Measurements from ENCODE around the gene MRPL37.

MRPL37 gene

DNA sequence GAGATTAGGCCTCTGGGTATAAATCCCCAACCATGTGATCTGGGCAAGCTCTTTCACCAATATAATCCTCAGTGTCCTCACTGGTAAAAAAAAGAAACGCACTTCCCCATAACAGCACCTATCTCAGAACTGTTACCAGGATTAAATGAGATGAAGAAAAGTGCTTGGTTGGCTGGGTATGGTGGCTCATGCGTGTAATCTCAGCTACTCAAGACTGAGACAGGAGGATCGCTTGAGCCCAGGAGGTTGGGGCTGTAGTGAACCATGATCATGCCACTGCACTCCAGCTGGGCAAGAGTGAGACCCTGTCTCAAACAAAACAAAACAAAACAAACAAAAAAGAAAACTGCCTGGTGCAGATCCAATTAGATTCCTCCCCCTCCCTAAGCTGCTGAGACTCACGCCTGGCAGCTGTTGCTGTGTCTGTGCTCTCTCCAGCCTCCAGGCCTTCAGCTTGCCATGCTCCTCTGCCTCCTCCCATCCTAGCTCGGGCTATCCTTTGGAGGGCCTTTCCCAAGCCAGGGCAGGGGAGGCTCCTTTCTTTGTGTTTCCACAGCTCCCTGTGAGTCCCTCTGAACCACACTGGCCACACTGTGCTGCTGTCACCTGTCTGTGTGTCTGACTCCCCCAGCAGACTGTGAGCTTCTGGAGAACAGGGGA, 19.1 kb upstream of the MRPL37 start:
- H3K9me3 ChIP-seq (ENCODE audit: control extremely low read depth in 1 of 5, control insufficient read depth in 4 of 5, insufficient read depth in 2 of 5, low read depth in 1 of 5, low read length in 4 of 5), result no peaks in the 10 kb centered on the region
- peaks cover 7 to 44% (median 31%) of the 10 kb centered on the region in 4 experiments for H3K36me3 ChIP-seq (ENCODE audit: control insufficient read depth in 4 of 4, insufficient read depth in 4 of 4, low read length in 3 of 4)
- WGBS (ENCODE audit: insufficient coverage), result 100% methylated on average over 2 of the region's 5 CpGs
- no peak overlapping the region for H3K4me3 ChIP-seq (ENCODE audit: control insufficient read depth in 1 of 7, extremely low read depth in 1 of 7, insufficient read depth in 4 of 7, low read depth in 2 of 7, low read length in 6 of 7)
- ChIA-PET CTCF (interaction anchor here (0.7 to 1.6 kb wide), 6 partner anchors 9 to 621 kb away, joined by 3 to 5 read pairs (median 3); partner anchors contain the start of genes CYB5RL, MRPL37 and TTC22), POLR2A (interaction anchor here (0.7 kb wide), 1 partner anchor 14 kb away, joined by 4 read pairs; no protein-coding TSS in a partner anchor)
- no peaks in the 10 kb centered on the region for H3K4me1 ChIP-seq (ENCODE audit: control extremely low read depth in 1 of 4, control insufficient read depth in 4 of 4, insufficient read depth in 4 of 4, low read length in 3 of 4)
- no peak overlapping the region for H3K27ac ChIP-seq (ENCODE audit: insufficient read depth in 1 of 2, low read depth in 1 of 2, low read length in 2 of 2, poor library complexity in 1 of 2, severe bottlenecking in 2 of 2)
- no peaks in the 10 kb centered on the region for H3K27me3 ChIP-seq (replicated peaks in 2 of 5; ENCODE audit: control insufficient read depth in 4 of 5, insufficient read depth in 5 of 5, low read length in 4 of 5)
- no peak for DNase-seq

DNA sequence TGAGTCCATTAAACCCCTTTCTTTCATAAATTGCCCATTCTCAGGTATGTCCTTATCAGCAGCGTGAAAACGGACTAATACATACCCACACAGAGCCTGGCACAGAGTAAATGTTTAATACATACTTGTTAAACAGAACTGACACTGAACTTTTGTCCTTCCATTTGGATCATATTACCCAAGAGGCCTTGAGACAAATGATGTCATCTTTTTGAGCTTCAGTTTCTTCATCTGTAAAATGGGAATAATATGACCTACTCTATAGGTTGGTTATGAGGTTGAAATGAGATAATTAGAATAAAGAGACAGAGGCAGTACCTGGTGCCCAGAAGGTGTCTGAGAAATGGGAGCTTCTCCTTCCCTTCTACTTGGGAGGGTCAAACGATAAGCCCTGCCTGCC, 13.9 kb upstream of the MRPL37 start:
- CTCF ChIA-PET, result interaction anchor here (0.7 to 1.6 kb wide), 3 partner anchors 13 to 364 kb away, joined by 3 read pairs; no protein-coding TSS in a partner anchor
- Histone ChIP-seq H3K27me3 (replicated peaks in 2 of 5; ENCODE audit: control insufficient read depth in 4 of 5, insufficient read depth in 5 of 5, low read length in 4 of 5) (no peaks in the 10 kb centered on the region), H3K36me3 (ENCODE audit: control insufficient read depth in 4 of 4, insufficient read depth in 4 of 4, low read length in 3 of 4) (peaks cover 14 to 56% (median 39%) of the 10 kb centered on the region in 4 experiments), H3K9me3 (ENCODE audit: control extremely low read depth in 1 of 5, control insufficient read depth in 4 of 5, insufficient read depth in 2 of 5, low read depth in 1 of 5, low read length in 4 of 5) (no peaks in the 10 kb centered on the region), H3K27ac (ENCODE audit: insufficient read depth in 1 of 2, low read depth in 1 of 2, low read length in 2 of 2, poor library complexity in 1 of 2, severe bottlenecking in 2 of 2) (no peak overlapping the region), H3K4me3 (ENCODE audit: control insufficient read depth in 1 of 7, extremely low read depth in 1 of 7, insufficient read depth in 4 of 7, low read depth in 2 of 7, low read length in 6 of 7) (no peak overlapping the region), H3K4me1 (ENCODE audit: control extremely low read depth in 1 of 4, control insufficient read depth in 4 of 4, insufficient read depth in 4 of 4, low read length in 3 of 4) (no peaks in the 10 kb centered on the region)
- POLR2A ChIA-PET, result no interaction called here
- no peak for DNase-seq
- 100% methylated on average over 2 of the region's 3 CpGs for WGBS (ENCODE audit: insufficient coverage)

DNA sequence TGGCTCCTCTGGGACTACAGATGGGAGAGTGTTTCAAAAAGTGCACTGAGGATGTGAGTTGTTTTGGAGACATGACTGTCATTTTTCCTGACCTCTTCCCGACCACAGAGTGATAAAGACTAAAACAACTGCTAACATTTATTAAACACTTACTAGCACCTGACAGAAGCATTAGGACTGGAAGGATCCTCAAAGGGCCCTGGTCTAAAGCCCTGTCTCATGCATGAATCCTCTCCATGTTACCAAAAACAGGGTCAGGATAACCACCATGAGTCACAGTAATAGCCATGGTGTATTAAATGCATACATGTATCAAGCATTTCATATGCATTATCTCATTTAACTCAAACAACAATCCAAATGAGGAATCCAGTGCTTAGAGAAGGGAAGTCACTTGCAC, 11.7 kb upstream of the MRPL37 start:
- WGBS (ENCODE audit: insufficient coverage), result 100% methylated on average over 1 of the region's 1 CpG
- ChIA-PET POLR2A (no interaction called here), CTCF (interaction anchor here (1.4 kb wide), 1 partner anchor 16 kb away, joined by 4 read pairs; no protein-coding TSS in a partner anchor)
- Histone ChIP-seq H3K27ac (ENCODE audit: insufficient read depth in 1 of 2, low read depth in 1 of 2, low read length in 2 of 2, poor library complexity in 1 of 2, severe bottlenecking in 2 of 2) (no peak overlapping the region), H3K4me1 (ENCODE audit: control extremely low read depth in 1 of 4, control insufficient read depth in 4 of 4, insufficient read depth in 4 of 4, low read length in 3 of 4) (no peaks in the 10 kb centered on the region), H3K27me3 (replicated peaks in 2 of 5; ENCODE audit: control insufficient read depth in 4 of 5, insufficient read depth in 5 of 5, low read length in 4 of 5) (no peaks in the 10 kb centered on the region), H3K9me3 (ENCODE audit: control extremely low read depth in 1 of 5, control insufficient read depth in 4 of 5, insufficient read depth in 2 of 5, low read depth in 1 of 5, low read length in 4 of 5) (no peaks in the 10 kb centered on the region), H3K36me3 (ENCODE audit: control insufficient read depth in 4 of 4, insufficient read depth in 4 of 4, low read length in 3 of 4) (peaks cover 15 to 58% (median 42%) of the 10 kb centered on the region in 4 experiments), H3K4me3 (ENCODE audit: control insufficient read depth in 1 of 7, extremely low read depth in 1 of 7, insufficient read depth in 4 of 7, low read depth in 2 of 7, low read length in 6 of 7) (no peak overlapping the region)
- no peak for DNase-seq

DNA sequence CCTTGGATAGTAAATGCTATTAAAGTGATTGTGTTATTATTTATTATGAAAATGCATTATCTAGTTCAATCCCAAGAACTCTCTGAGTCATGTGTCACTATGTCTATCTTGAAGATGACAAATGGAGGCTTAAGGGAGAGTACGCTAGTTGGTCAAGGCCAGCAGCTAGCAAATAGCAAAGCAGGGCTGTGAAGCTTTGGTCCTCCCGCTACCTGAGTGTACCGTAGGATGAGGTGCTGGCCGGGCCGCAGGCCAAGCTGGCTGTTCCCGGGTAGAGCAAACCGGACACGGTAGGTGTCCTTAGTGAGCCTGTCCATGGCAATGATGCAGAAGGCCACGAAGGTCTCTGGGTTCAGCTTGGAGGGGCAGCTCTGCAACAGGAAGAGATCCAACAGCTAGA, 9.4 kb upstream of the MRPL37 start:
- CTCF ChIA-PET, result interaction anchor here (1.3 to 1.6 kb wide), 2 partner anchors 9 to 22 kb away, joined by 3 to 7 read pairs; partner anchors contain the start of genes CYB5RL and MRPL37
- Histone ChIP-seq H3K36me3 (ENCODE audit: control insufficient read depth in 4 of 4, insufficient read depth in 4 of 4, low read length in 3 of 4) (peaks cover 17 to 67% (median 52%) of the 10 kb centered on the region in 4 experiments), H3K4me3 (ENCODE audit: control insufficient read depth in 1 of 7, extremely low read depth in 1 of 7, insufficient read depth in 4 of 7, low read depth in 2 of 7, low read length in 6 of 7) (no peak overlapping the region), H3K4me1 (ENCODE audit: control extremely low read depth in 1 of 4, control insufficient read depth in 4 of 4, insufficient read depth in 4 of 4, low read length in 3 of 4) (no peaks in the 10 kb centered on the region), H3K9me3 (ENCODE audit: control extremely low read depth in 1 of 5, control insufficient read depth in 4 of 5, insufficient read depth in 2 of 5, low read depth in 1 of 5, low read length in 4 of 5) (no peaks in the 10 kb centered on the region), H3K27ac (ENCODE audit: insufficient read depth in 1 of 2, low read depth in 1 of 2, low read length in 2 of 2, poor library complexity in 1 of 2, severe bottlenecking in 2 of 2) (no peak overlapping the region), H3K27me3 (replicated peaks in 2 of 5; ENCODE audit: control insufficient read depth in 4 of 5, insufficient read depth in 5 of 5, low read length in 4 of 5) (no peaks in the 10 kb centered on the region)
- POLR2A ChIA-PET, result no interaction called here
- no peak for DNase-seq
- WGBS (ENCODE audit: insufficient coverage), result 97% methylated on average over 9 of the region's 9 CpGs

DNA sequence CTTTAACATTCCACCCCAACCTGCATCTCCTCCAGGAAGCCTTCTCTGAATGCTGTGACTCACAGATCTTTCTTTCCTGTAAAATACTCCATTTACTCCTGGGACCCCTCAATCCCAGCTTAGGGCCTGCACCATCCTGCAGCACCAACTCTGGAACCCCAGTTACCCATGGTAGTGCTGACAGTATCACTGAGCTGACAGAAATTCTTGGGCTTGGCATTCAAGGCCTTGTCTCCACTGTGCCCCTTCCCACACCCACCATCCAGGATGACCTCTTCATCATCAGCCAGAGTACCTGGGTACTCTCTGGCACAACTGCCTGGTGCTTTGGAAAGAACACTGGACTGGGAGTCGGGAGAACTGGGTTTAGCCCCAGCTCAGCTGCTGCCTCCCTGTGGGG, 8.4 kb upstream of the MRPL37 start:
- DNase-seq, result no peak
- no CpG with 5 or more reads among the region's 1 CpG for WGBS (ENCODE audit: insufficient coverage)
- H3K4me1 ChIP-seq (ENCODE audit: control extremely low read depth in 1 of 4, control insufficient read depth in 4 of 4, insufficient read depth in 4 of 4, low read length in 3 of 4), result no peaks in the 10 kb centered on the region
- peaks cover 13 to 67% (median 49%) of the 10 kb centered on the region in 4 experiments for H3K36me3 ChIP-seq (ENCODE audit: control insufficient read depth in 4 of 4, insufficient read depth in 4 of 4, low read length in 3 of 4)
- CTCF ChIA-PET, result interaction anchor here (1.6 kb wide), 1 partner anchor 8 kb away, joined by 7 read pairs; the partner anchor contains the start of genes CYB5RL and MRPL37
- H3K9me3 ChIP-seq (ENCODE audit: control extremely low read depth in 1 of 5, control insufficient read depth in 4 of 5, insufficient read depth in 2 of 5, low read depth in 1 of 5, low read length in 4 of 5), result no peaks in the 10 kb centered on the region
- no peak overlapping the region for H3K4me3 ChIP-seq (ENCODE audit: control insufficient read depth in 1 of 7, extremely low read depth in 1 of 7, insufficient read depth in 4 of 7, low read depth in 2 of 7, low read length in 6 of 7)
- no peak overlapping the region for H3K27ac ChIP-seq (ENCODE audit: insufficient read depth in 1 of 2, low read depth in 1 of 2, low read length in 2 of 2, poor library complexity in 1 of 2, severe bottlenecking in 2 of 2)
- H3K27me3 ChIP-seq (replicated peaks in 2 of 5; ENCODE audit: control insufficient read depth in 4 of 5, insufficient read depth in 5 of 5, low read length in 4 of 5), result no peaks in the 10 kb centered on the region
- POLR2A ChIA-PET, result no interaction called here

DNA sequence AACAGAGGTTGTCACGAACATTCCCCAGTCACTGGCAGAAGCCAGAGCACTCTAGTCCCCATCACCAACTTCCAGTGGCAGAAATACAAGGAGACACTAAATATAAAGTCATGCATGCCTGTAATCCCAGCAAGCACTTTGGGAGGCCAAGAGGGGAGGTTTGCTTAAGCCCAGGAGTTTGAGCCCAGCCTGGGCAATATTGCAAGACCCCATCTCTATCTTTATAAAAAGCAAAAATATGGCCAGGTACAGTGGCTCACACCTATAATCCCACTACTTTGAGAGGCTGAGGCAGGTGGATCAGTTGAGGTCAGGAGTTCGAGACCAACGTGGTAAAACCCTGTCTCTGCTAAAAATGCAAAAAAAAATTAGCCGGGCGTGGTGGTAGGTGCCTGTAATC, 6.5 kb upstream of the MRPL37 start:
- ChIA-PET CTCF (interaction anchor here (1.2 kb wide), 1 partner anchor 36 kb away, joined by 4 read pairs; no protein-coding TSS in a partner anchor), POLR2A (no interaction called here)
- H3K4me3 ChIP-seq (ENCODE audit: control insufficient read depth in 1 of 7, extremely low read depth in 1 of 7, insufficient read depth in 4 of 7, low read depth in 2 of 7, low read length in 6 of 7), result no peak overlapping the region
- H3K4me1 ChIP-seq (ENCODE audit: control extremely low read depth in 1 of 4, control insufficient read depth in 4 of 4, insufficient read depth in 4 of 4, low read length in 3 of 4), result no peaks in the 10 kb centered on the region
- 92% methylated on average over 2 of the region's 5 CpGs for WGBS (ENCODE audit: insufficient coverage)
- no peak overlapping the region for H3K27ac ChIP-seq (ENCODE audit: insufficient read depth in 1 of 2, low read depth in 1 of 2, low read length in 2 of 2, poor library complexity in 1 of 2, severe bottlenecking in 2 of 2)
- no peaks in the 10 kb centered on the region for H3K27me3 ChIP-seq (replicated peaks in 2 of 5; ENCODE audit: control insufficient read depth in 4 of 5, insufficient read depth in 5 of 5, low read length in 4 of 5)
- no peaks in the 10 kb centered on the region for H3K9me3 ChIP-seq (ENCODE audit: control extremely low read depth in 1 of 5, control insufficient read depth in 4 of 5, insufficient read depth in 2 of 5, low read depth in 1 of 5, low read length in 4 of 5)
- no peak for DNase-seq
- H3K36me3 ChIP-seq (ENCODE audit: control insufficient read depth in 4 of 4, insufficient read depth in 4 of 4, low read length in 3 of 4), result peaks cover 13 to 54% (median 39%) of the 10 kb centered on the region in 4 experiments

DNA sequence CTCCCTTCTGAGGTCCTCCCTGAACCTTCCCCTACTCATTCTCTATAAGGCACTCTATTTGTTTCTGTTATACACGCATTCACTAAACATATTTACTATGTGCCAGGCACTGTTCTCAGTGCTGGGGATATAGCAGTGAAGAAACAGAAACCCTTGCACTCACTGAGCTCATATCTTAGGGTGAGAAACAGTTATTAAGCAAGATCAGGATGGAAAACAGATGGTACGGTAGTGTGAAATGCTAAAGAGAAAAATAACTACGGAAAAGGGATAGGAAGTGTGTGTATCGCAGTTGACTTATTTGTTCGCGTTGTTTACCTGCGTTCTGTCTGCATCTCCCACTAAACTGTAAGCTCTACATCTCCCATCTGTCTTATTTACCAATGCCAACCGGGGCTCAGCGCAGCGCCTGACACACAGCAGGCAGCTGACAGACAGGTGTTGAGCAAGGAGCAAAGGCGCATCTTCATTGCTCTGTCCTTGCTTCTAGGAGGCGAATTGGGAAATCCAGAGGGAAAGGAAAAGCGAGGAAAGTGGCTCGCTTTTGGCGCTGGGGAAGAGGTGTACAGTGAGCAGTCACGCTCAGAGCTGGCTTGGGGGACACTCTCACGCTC, 709 bp upstream of the MRPL37 start:
- 8% methylated on average over 14 of the region's 17 CpGs for WGBS (ENCODE audit: insufficient coverage)
- peak overlapping the region; percentile 75 to 97 (median 94) for H3K4me3 ChIP-seq (ENCODE audit: control insufficient read depth in 1 of 7, extremely low read depth in 1 of 7, insufficient read depth in 4 of 7, low read depth in 2 of 7, low read length in 6 of 7)
- CTCF ChIA-PET, result interaction anchor here (1.0 to 1.5 kb wide), 3 partner anchors 8 to 122 kb away, joined by 3 to 7 read pairs (median 3); no protein-coding TSS in a partner anchor

More for the DNA sequence above, 709 bp upstream of the MRPL37 start:
- peak overlapping the region; percentile 51 to 85 for H3K27ac ChIP-seq (ENCODE audit: insufficient read depth in 1 of 2, low read depth in 1 of 2, low read length in 2 of 2, poor library complexity in 1 of 2, severe bottlenecking in 2 of 2)
- no peaks in the 10 kb centered on the region for H3K9me3 ChIP-seq (ENCODE audit: control extremely low read depth in 1 of 5, control insufficient read depth in 4 of 5, insufficient read depth in 2 of 5, low read depth in 1 of 5, low read length in 4 of 5)
- H3K27me3 ChIP-seq (replicated peaks in 2 of 5; ENCODE audit: control insufficient read depth in 4 of 5, insufficient read depth in 5 of 5, low read length in 4 of 5), result no peaks in the 10 kb centered on the region
- POLR2A ChIA-PET, result interaction anchor here (1.0 kb wide), 1 partner anchor 30 kb away, joined by 3 read pairs; no protein-coding TSS in a partner anchor
- no peak for DNase-seq
- peaks cover 10 to 27% (median 22%) of the 10 kb centered on the region in 4 experiments for H3K4me1 ChIP-seq (ENCODE audit: control extremely low read depth in 1 of 4, control insufficient read depth in 4 of 4, insufficient read depth in 4 of 4, low read length in 3 of 4)
- H3K36me3 ChIP-seq (ENCODE audit: control insufficient read depth in 4 of 4, insufficient read depth in 4 of 4, low read length in 3 of 4), result peaks cover 3 to 24% (median 21%) of the 10 kb centered on the region in 4 experiments

Measured in common myeloid progenitor, CD34-positive (primary cell).